ENCODE results near the gene ENO2. TPM values are rescaled to one million over a fixed set of nuclear protein-coding genes. Genes with fewer than 3 reads are reported as not detected.

Gene ENO2
- total and polyA plus RNA-seq, 11 donors, result 4.6 to 30.9 (median 11.6) TPM

DNA sequence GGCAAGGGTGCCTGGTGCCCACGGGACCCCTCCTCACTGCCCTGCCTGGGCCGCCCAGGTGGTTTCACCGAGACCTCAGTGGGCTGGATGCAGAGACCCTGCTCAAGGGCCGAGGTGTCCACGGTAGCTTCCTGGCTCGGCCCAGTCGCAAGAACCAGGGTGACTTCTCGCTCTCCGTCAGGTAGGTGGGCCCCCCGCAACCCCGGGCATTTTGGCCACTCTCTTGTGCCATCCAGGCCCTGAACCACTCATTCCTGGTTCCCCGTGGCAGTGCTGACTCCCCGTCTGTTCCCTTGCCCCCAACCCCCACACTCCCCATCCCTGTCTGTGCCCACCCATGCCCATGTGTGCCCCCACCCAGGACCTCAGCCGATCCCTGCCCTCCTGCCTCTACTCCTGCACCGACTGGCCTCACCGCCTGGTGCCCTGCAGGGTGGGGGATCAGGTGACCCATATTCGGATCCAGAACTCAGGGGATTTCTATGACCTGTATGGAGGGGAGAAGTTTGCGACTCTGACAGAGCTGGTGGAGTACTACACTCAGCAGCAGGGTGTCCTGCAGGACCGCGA lies 37.3 kb downstream of the ENO2 start:
- TF ChIP-seq CTCF (IDR thresholded peaks at IDR 0.05) (no peak), POLR2A (IDR thresholded peaks at IDR 0.05) (no peak)
- peak overlapping the region in 10 of 12 donors; percentile 12 to 66 (median 43) for H3K4me3 ChIP-seq
- ATAC-seq (no peak), DNase-seq (peak in 1 of 5 donors; percentile 7)
- no peaks in the 10 kb centered on the region for H3K27me3 ChIP-seq
- H3K27ac ChIP-seq, result peak overlapping the region in 11 of 12 donors; percentile 8 to 97 (median 48)
- 82 to 92% (median 88%) methylated on average over 16 to 20 of the region's 20 CpGs for WGBS, 4 donors
- peaks cover 0 to 78% (median 14%) of the 10 kb centered on the region in 12 donors for H3K4me1 ChIP-seq
- intact Hi-C loops (cut with DNase I), result no loop called here
- H3K9me3 ChIP-seq, result no peaks in the 10 kb centered on the region
- peaks cover 0 to 19% (median 2%) of the 10 kb centered on the region in 9 donors for H3K36me3 ChIP-seq

DNA sequence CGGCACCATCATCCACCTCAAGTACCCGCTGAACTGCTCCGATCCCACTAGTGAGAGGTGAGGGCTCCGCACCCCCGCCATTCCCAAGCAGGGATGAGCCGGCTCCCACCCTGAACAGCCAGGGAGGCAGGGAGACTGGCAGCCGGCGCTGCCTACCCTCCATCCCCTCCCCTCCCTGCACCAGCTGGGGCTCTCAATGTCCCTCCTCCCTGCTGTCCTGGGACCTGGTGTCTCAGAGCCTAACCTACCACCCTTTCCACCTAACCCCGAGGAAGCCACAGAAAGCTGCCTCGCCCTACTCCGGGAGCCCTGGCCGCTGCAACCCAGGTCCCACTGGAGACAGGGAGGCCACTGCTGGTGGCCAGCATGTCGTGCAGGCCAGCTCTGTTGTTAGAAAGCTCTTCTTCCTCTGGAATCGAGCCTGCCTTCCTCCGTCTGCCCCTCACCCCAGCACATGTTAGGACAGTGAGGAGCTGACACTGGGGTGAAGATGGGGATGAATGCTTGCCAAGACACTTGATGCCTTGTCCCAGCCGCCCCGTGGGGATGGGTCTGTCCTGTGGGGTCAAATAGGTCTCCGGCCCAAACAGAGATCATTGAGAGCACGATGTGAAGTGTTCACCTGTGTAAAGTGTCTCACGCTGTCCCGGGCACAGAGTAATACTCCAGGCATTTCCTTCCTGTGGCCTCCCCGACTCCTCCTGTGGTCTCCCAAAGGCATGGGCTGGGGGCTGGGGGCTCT lies 37.9 kb downstream of the ENO2 start:
- H3K36me3 ChIP-seq, result peaks cover 0 to 25% (median 0%) of the 10 kb centered on the region in 9 donors
- peaks cover 0 to 78% (median 12%) of the 10 kb centered on the region in 12 donors for H3K4me1 ChIP-seq
- H3K9me3 ChIP-seq, result no peaks in the 10 kb centered on the region
- DNase-seq, result peak in 2 of 5 donors; percentile 24 to 25
- WGBS, 4 donors, result 63 to 70% (median 65%) methylated on average over 15 to 22 of the region's 22 CpGs
- peak overlapping the region in 8 of 12 donors; percentile 8 to 97 (median 70) for H3K27ac ChIP-seq
- peak overlapping the region in 10 of 12 donors; percentile 11 to 66 (median 43) for H3K4me3 ChIP-seq
- H3K27me3 ChIP-seq, result no peaks in the 10 kb centered on the region
- ATAC-seq, result no peak
- intact Hi-C loops (cut with DNase I), result no loop called here
- TF ChIP-seq POLR2A (IDR thresholded peaks at IDR 0.05) (no peak), CTCF (IDR thresholded peaks at IDR 0.05) (no peak)

- Histone ChIP-seq H3K27me3 (no peaks in the 10 kb centered on the region), H3K4me3 (peak overlapping the region in 10 of 12 donors; percentile 3 to 66 (median 43)), H3K27ac (peak overlapping the region in 9 of 12 donors; percentile 0 to 97 (median 64)), H3K4me1 (peaks cover 0 to 81% (median 14%) of the 10 kb centered on the region in 12 donors), H3K9me3 (no peaks in the 10 kb centered on the region), H3K36me3 (peaks cover 0 to 32% (median 0%) of the 10 kb centered on the region in 9 donors)
- 82 to 91% (median 86%) methylated on average over 15 of the region's 15 CpGs for WGBS, 4 donors
- ATAC-seq, result no peak
- intact Hi-C loops (cut with DNase I), result no loop called here
- TF ChIP-seq CTCF (IDR thresholded peaks at IDR 0.05) (no peak), POLR2A (IDR thresholded peaks at IDR 0.05) (no peak)
- no peak for DNase-seq
Measured at GRCh38 chr12:6952863-6953441, 38.6 kb downstream of the ENO2 start.
